WTC11 (cell line): Measurements from ENCODE around the gene SARDH. TPM values are rescaled to one million over a fixed set of nuclear protein-coding genes. Genes with fewer than 3 reads are reported as not detected.

Experiments
- ATAC-seq: fragments of 200-7000 bp; cut with Tn5 transposase; 2 replicates; pipeline ENCODE4 v1.10.0; 2021; ENCODE audit warnings: mild to moderate bottlenecking, moderate library complexity
- CTCF ChIA-PET: fragments of 300-600 bp; sonication (Branson Sonifier 250); formaldehyde crosslinking; loops from one replicate; lab custom pipeline; 2021; ENCODE audit warnings: antibody characterized with exemption; lab: Charles Lee
- POLR2A ChIA-PET: fragments of 350-600 bp; sonication (Branson Sonifier 250); formaldehyde crosslinking; loops from one replicate; lab custom pipeline; 2021; ENCODE audit warnings: antibody characterized with exemption; lab: Charles Lee
- DNase-seq: peaks from one replicate; pipeline ENCODE4 v3.0.0; 2021; ENCODE audit warnings: low spot score
- H3K27ac Mint-ChIP-seq: 2 replicates; pipeline ENCODE4 v1.8.0; 2021; ENCODE audit warnings: mixed read lengths
- H3K27me3 Mint-ChIP-seq: 2 replicates; pipeline ENCODE4 v1.8.0; 2021; ENCODE audit warnings: low read depth, mild to moderate bottlenecking, moderate library complexity, mixed read lengths
- H3K36me3 Mint-ChIP-seq: 2 replicates; pipeline ENCODE4 v1.8.0; 2021; ENCODE audit warnings: mixed read lengths
- H3K4me1 Mint-ChIP-seq: 2 replicates; pipeline ENCODE4 v1.8.0; 2022; ENCODE audit warnings: mixed read lengths
- H3K4me3 Mint-ChIP-seq: 2 replicates; pipeline ENCODE4 v1.8.0; 2021; ENCODE audit warnings: mild to moderate bottlenecking, moderate library complexity, mixed read lengths
- H3K9me3 Mint-ChIP-seq: 2 replicates; pipeline ENCODE4 v1.8.0; 2021; ENCODE audit warnings: mixed read lengths
- E2F1 ChIP-seq: sonication (generic); formaldehyde crosslinking; IDR thresholded peaks from 2 replicates; pipeline ENCODE4 v1.8.0; 2022; ENCODE audit warnings: mild to moderate bottlenecking, missing genetic modification reagents
- E2F5 ChIP-seq: sonication (generic); formaldehyde crosslinking; IDR thresholded peaks from 2 replicates; pipeline ENCODE4 v1.8.1; 2022; ENCODE audit warnings: mild to moderate bottlenecking, moderate library complexity, missing genetic modification reagents
- ELF4 ChIP-seq: sonication (generic); formaldehyde crosslinking; IDR thresholded peaks from 2 replicates; pipeline ENCODE4 v1.8.1; 2022; ENCODE audit warnings: low read depth, mild to moderate bottlenecking, moderate library complexity, missing genetic modification reagents
- ESRRA ChIP-seq: sonication (generic); formaldehyde crosslinking; IDR thresholded peaks from 2 replicates; pipeline ENCODE4 v1.8.1; 2022; ENCODE audit warnings: mild to moderate bottlenecking, missing genetic modification reagents, borderline replicate concordance
- FOXK1 ChIP-seq: sonication (generic); formaldehyde crosslinking; IDR thresholded peaks from 2 replicates; pipeline ENCODE4 v1.8.0; 2022; ENCODE audit warnings: mild to moderate bottlenecking, moderate library complexity, missing genetic modification reagents
- FOXP1 ChIP-seq: sonication (generic); formaldehyde crosslinking; IDR thresholded peaks from 2 replicates; pipeline ENCODE4 v1.8.0; 2022; ENCODE audit warnings: missing genetic modification reagents, mild to moderate bottlenecking, moderate library complexity, borderline replicate concordance
- GABPB1 ChIP-seq: sonication (generic); formaldehyde crosslinking; IDR thresholded peaks from 2 replicates; pipeline ENCODE4 v1.8.1; 2023; ENCODE audit warnings: mild to moderate bottlenecking, missing genetic modification reagents
- IRF1 ChIP-seq: sonication (generic); formaldehyde crosslinking; IDR thresholded peaks from 2 replicates; pipeline ENCODE4 v1.8.0; 2023; ENCODE audit warnings: missing genetic modification reagents
- KAT7 ChIP-seq: sonication (generic); formaldehyde crosslinking; IDR thresholded peaks from 2 replicates; pipeline ENCODE4 v1.8.1; 2023; ENCODE audit warnings: missing genetic modification reagents, mild to moderate bottlenecking, borderline replicate concordance
- MYBL2 ChIP-seq: sonication (generic); formaldehyde crosslinking; IDR thresholded peaks from 2 replicates; pipeline ENCODE4 v1.8.1; 2023; ENCODE audit warnings: mild to moderate bottlenecking, moderate library complexity, missing genetic modification reagents
- OVOL2 ChIP-seq: fragments of 250-450 bp; sonication (Bioruptor Pico); IDR thresholded peaks from 2 replicates; pipeline ENCODE4 v1.9.0; 2021; ENCODE audit warnings: mild to moderate bottlenecking, borderline replicate concordance
- SP1 ChIP-seq: sonication (generic); formaldehyde crosslinking; conservative IDR thresholded peaks from 2 replicates; pipeline ENCODE4 v1.8.1; 2022; ENCODE audit warnings: missing genetic modification reagents
- USF1 ChIP-seq: sonication (generic); formaldehyde crosslinking; IDR thresholded peaks from 2 replicates; pipeline ENCODE4 v1.8.0; 2022; ENCODE audit warnings: mild to moderate bottlenecking, missing genetic modification reagents
- ZNF671 ChIP-seq: fragments of 250-450 bp; sonication (Bioruptor Pico); IDR thresholded peaks from 2 replicates; pipeline ENCODE4 v1.8.0; 2021; ENCODE audit warnings: mild to moderate bottlenecking
- total RNA-seq: library from RNA; stranded (reverse); gene quantifications from 3 replicates; pipeline ENCODE4 v1.2.3, GENCODE V29; 2021
- TF ChIP-seq, protein P1 (sequence below): sonication (generic); formaldehyde crosslinking; conservative IDR thresholded peaks from 2 replicates; pipeline ENCODE4 v1.8.1; 2022; ENCODE audit warnings: mild to moderate bottlenecking, missing genetic modification reagents
- TF ChIP-seq, protein P2 (sequence below): sonication (generic); formaldehyde crosslinking; IDR thresholded peaks from 2 replicates; pipeline ENCODE4 v1.8.1; 2022; ENCODE audit warnings: low read depth, mild to moderate bottlenecking, moderate library complexity, missing genetic modification reagents, borderline replicate concordance
- TF ChIP-seq, protein P3 (sequence below): sonication (generic); formaldehyde crosslinking; IDR thresholded peaks from 2 replicates; pipeline ENCODE4 v1.8.1; 2023; ENCODE audit warnings: mild to moderate bottlenecking, missing genetic modification reagents
- TF ChIP-seq, protein P4 (sequence below): sonication (generic); formaldehyde crosslinking; IDR thresholded peaks from 2 replicates; pipeline ENCODE4 v1.8.0; 2022; ENCODE audit warnings: missing genetic modification reagents
- TF ChIP-seq, protein P5 (sequence below): sonication (generic); formaldehyde crosslinking; IDR thresholded peaks from 2 replicates; pipeline ENCODE4 v1.8.0; 2022; ENCODE audit warnings: mild to moderate bottlenecking, missing genetic modification reagents

Gene SARDH
- total RNA-seq, 1 experiment from 2014 or later: 8.5 TPM

GRCh38 chr9:133714606-133715294 is 23.4 kb downstream of the SARDH start:
- Mint-ChIP-seq H3K27ac (0 out of 2 replicates have a peak overlapping the region, but pooled peaks have one; percentile 49), H3K4me3 (no peak overlapping the region), H3K27me3 (no peaks in the 10 kb centered on the region)
- DNase-seq: no peak
- POLR2A ChIA-PET: interaction anchor here (0.6 kb wide), 1 partner anchor 246 kb away, joined by 3 read pairs; no protein-coding TSS in a partner anchor
- ATAC-seq: no peak
- TF ChIP-seq ZNF671 (CRISPR knock-in tag) (no peak), GABPB1 (CRISPR knock-in tag) (peak; percentile 65; the same call in 1 of the 2 replicates), E2F5 (no peak), FOXP1 (CRISPR knock-in tag) (no peak), KAT7 (no peak), USF1 (CRISPR knock-in tag) (no peak)
- TF ChIP-seq, all 79 proteins: peak for 1
- no peaks in the 10 kb centered on the region for H3K36me3 Mint-ChIP-seq
- H3K9me3 Mint-ChIP-seq: no peaks in the 10 kb centered on the region
- peaks cover 5% of the 10 kb centered on the region for H3K4me1 Mint-ChIP-seq
- CTCF ChIA-PET: interaction anchor here (0.8 to 4.1 kb wide), 17 partner anchors 12 to 192 kb away, joined by 3 to 17 read pairs (median 4); partner anchors contain the start of genes FAM163B and SARDH

GRCh38 chr9:133713960-133714495 is 24.1 kb downstream of the SARDH start:
- TF ChIP-seq ELF4 (CRISPR knock-in tag): no peak
- TF ChIP-seq IRF1 (CRISPR knock-in tag): no peak
- TF ChIP-seq, protein P1, sequence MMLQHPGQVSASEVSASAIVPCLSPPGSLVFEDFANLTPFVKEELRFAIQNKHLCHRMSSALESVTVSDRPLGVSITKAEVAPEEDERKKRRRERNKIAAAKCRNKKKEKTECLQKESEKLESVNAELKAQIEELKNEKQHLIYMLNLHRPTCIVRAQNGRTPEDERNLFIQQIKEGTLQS (CRISPR knock-in tag): no peak
- TF ChIP-seq ESRRA (CRISPR knock-in tag): no peak
- no peak for TF ChIP-seq MYBL2 (CRISPR knock-in tag)
- TF ChIP-seq FOXK1 (CRISPR knock-in tag): no peak
- TF ChIP-seq, protein P2, sequence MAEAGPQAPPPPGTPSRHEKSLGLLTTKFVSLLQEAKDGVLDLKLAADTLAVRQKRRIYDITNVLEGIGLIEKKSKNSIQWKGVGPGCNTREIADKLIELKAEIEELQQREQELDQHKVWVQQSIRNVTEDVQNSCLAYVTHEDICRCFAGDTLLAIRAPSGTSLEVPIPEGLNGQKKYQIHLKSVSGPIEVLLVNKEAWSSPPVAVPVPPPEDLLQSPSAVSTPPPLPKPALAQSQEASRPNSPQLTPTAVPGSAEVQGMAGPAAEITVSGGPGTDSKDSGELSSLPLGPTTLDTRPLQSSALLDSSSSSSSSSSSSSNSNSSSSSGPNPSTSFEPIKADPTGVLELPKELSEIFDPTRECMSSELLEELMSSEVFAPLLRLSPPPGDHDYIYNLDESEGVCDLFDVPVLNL (CRISPR knock-in tag): no peak
- no peak for TF ChIP-seq SP1 (CRISPR knock-in tag)
- TF ChIP-seq, protein P3, sequence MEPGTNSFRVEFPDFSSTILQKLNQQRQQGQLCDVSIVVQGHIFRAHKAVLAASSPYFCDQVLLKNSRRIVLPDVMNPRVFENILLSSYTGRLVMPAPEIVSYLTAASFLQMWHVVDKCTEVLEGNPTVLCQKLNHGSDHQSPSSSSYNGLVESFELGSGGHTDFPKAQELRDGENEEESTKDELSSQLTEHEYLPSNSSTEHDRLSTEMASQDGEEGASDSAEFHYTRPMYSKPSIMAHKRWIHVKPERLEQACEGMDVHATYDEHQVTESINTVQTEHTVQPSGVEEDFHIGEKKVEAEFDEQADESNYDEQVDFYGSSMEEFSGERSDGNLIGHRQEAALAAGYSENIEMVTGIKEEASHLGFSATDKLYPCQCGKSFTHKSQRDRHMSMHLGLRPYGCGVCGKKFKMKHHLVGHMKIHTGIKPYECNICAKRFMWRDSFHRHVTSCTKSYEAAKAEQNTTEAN (CRISPR knock-in tag): no peak
- TF ChIP-seq, protein P4, sequence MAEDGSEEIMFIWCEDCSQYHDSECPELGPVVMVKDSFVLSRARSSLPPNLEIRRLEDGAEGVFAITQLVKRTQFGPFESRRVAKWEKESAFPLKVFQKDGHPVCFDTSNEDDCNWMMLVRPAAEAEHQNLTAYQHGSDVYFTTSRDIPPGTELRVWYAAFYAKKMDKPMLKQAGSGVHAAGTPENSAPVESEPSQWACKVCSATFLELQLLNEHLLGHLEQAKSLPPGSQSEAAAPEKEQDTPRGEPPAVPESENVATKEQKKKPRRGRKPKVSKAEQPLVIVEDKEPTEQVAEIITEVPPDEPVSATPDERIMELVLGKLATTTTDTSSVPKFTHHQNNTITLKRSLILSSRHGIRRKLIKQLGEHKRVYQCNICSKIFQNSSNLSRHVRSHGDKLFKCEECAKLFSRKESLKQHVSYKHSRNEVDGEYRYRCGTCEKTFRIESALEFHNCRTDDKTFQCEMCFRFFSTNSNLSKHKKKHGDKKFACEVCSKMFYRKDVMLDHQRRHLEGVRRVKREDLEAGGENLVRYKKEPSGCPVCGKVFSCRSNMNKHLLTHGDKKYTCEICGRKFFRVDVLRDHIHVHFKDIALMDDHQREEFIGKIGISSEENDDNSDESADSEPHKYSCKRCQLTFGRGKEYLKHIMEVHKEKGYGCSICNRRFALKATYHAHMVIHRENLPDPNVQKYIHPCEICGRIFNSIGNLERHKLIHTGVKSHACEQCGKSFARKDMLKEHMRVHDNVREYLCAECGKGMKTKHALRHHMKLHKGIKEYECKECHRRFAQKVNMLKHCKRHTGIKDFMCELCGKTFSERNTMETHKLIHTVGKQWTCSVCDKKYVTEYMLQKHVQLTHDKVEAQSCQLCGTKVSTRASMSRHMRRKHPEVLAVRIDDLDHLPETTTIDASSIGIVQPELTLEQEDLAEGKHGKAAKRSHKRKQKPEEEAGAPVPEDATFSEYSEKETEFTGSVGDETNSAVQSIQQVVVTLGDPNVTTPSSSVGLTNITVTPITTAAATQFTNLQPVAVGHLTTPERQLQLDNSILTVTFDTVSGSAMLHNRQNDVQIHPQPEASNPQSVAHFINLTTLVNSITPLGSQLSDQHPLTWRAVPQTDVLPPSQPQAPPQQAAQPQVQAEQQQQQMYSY (CRISPR knock-in tag): no peak
- no peak for TF ChIP-seq E2F1 (CRISPR knock-in tag)
- TF ChIP-seq, protein P5, sequence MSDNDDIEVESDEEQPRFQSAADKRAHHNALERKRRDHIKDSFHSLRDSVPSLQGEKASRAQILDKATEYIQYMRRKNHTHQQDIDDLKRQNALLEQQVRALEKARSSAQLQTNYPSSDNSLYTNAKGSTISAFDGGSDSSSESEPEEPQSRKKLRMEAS (CRISPR knock-in tag): no peak
- TF ChIP-seq OVOL2 (CRISPR knock-in tag): no peak
- ChIA-PET POLR2A (no interaction called here), CTCF (interaction anchor here (0.7 to 4.1 kb wide), 9 partner anchors 12 to 279 kb away, joined by 3 to 17 read pairs (median 6); no protein-coding TSS in a partner anchor)
- Mint-ChIP-seq H3K36me3 (no peaks in the 10 kb centered on the region), H3K4me3 (no peak overlapping the region), H3K27me3 (no peaks in the 10 kb centered on the region), H3K4me1 (peaks cover 5% of the 10 kb centered on the region), H3K9me3 (no peaks in the 10 kb centered on the region), H3K27ac (peak overlapping the region; percentile 86)
- DNase-seq: no peak
- no peak for ATAC-seq
